Mesodermal cell (in vitro differentiated cells): ENCODE data around the gene NIPSNAP2.
"Not testable (repeated sequence)": the region's sequence is repeated elsewhere in the genome, so short reads cannot be mapped to it uniquely, and the experiment has no call there.

Experiments
- H3K27ac ChIP-seq: 2 replicates; pipeline ENCODE4 v1.7.0; 2013; ENCODE audit warnings: mild to moderate bottlenecking, low read depth, low read length, moderate library complexity; ENCODE audit not compliant: severe bottlenecking
- H3K36me3 ChIP-seq: 2 replicates; pipeline ENCODE4 v1.7.1; 2013; ENCODE audit warnings: mild to moderate bottlenecking, low read length, moderate library complexity; ENCODE audit not compliant: control insufficient read depth, insufficient read depth
- H3K4me1 ChIP-seq: one replicate; pipeline ENCODE4 v1.7.1; 2013; ENCODE audit warnings: mild to moderate bottlenecking, low read length; ENCODE audit not compliant: insufficient read depth, control insufficient read depth, poor library complexity, severe bottlenecking
- H3K4me3 ChIP-seq: 2 replicates; pipeline ENCODE4 v1.7.0; 2013; ENCODE audit warnings: low read length, control low read depth, mild to moderate bottlenecking; ENCODE audit not compliant: insufficient read depth, poor library complexity, severe bottlenecking; ENCODE audit errors: extremely low read depth
- H3K9me3 ChIP-seq: 2 replicates; pipeline ENCODE4 v1.7.1; 2013; ENCODE audit warnings: mild to moderate bottlenecking, low read length, moderate library complexity; ENCODE audit not compliant: control insufficient read depth
- WGBS, 2 experiments: methylation state at CpG; one replicate each; pipeline ENCODE4 v1.1.5; 2013; ENCODE audit warnings: missing lambda C conversion rate in 2 of 2; ENCODE audit not compliant: insufficient coverage in 2 of 2; 5-methylcytosine and 5-hydroxymethylcytosine counted together

The NIPSNAP2 gene

GRCh38 chr7:56047446-56048116 lies 83.2 kb downstream of the NIPSNAP2 start:
- WGBS, 2 experiments, result 80 to 94% methylated on average over 8 to 9 of the region's 11 CpGs
- not testable (repeated sequence) for H3K36me3 ChIP-seq, H3K4me1 ChIP-seq, H3K4me3 ChIP-seq, H3K9me3 ChIP-seq
- H3K27ac ChIP-seq, result peak overlapping the region; percentile 97

GRCh38 chr7:56048245-56048644 lies 83.9 kb downstream of the NIPSNAP2 start:
- WGBS, 2 experiments, result no CpG with 5 or more reads among the region's 1 CpG
- peaks cover 14% of the 10 kb centered on the region for H3K4me1 ChIP-seq
- no peak overlapping the region for H3K4me3 ChIP-seq
- peak overlapping the region; percentile 4 for H3K27ac ChIP-seq
- peaks cover 9% of the 10 kb centered on the region for H3K36me3 ChIP-seq
- H3K9me3 ChIP-seq, result no peaks in the 10 kb centered on the region

GRCh38 chr7:56048763-56049162 lies 84.4 kb downstream of the NIPSNAP2 start:
- H3K4me1 ChIP-seq, result peaks cover 18% of the 10 kb centered on the region
- peaks cover 14% of the 10 kb centered on the region for H3K36me3 ChIP-seq
- not testable (repeated sequence) for H3K9me3 ChIP-seq, H3K4me3 ChIP-seq, H3K27ac ChIP-seq
- 89 to 90% methylated on average over 3 to 7 of the region's 8 CpGs for WGBS, 2 experiments
